Measurements from ENCODE around the gene NUP133.

Gene NUP133

GRCh38 chr1:229507951-229508822 lies at the start of gene NUP133:
NUP133 (minus strand) TSS chr1:229508341; CDS start chr1:229508249, 92 bp downstream.
- H3K27me3 ChIP-seq (ENCODE audit: control insufficient read depth in 2 of 2, insufficient read depth in 2 of 2, low read length in 2 of 2), result no peaks in the 10 kb centered on the region
- peak within 1 kb of the TSS; percentile 94 for H3K27ac ChIP-seq (ENCODE audit: low read depth in 2 of 2, low read length in 2 of 2)
- peak within 1 kb of the TSS; percentile 85 to 98 for H3K9ac ChIP-seq (ENCODE audit: low read depth in 1 of 2, low read length in 2 of 2)

GRCh38 chr1:229557200-229557850 lies 49.2 kb upstream of the NUP133 start:
- Histone ChIP-seq H3K27me3 (ENCODE audit: control insufficient read depth in 2 of 2, insufficient read depth in 2 of 2, low read length in 2 of 2) (no peaks in the 10 kb centered on the region), H3K9ac (ENCODE audit: low read depth in 1 of 2, low read length in 2 of 2) (peak overlapping the region; percentile 89 to 93), H3K4me1 (ENCODE audit: control insufficient read depth in 2 of 2, insufficient read depth in 2 of 2, low read length in 2 of 2) (peaks cover 11 to 13% of the 10 kb centered on the region in 2 donors), H3K4me3 (ENCODE audit: low read length in 2 of 2) (peak overlapping the region; percentile 90 to 94), H3K9me3 (ENCODE audit: control insufficient read depth in 2 of 2, low read length in 2 of 2) (no peaks in the 10 kb centered on the region), H3K27ac (ENCODE audit: low read depth in 2 of 2, low read length in 2 of 2) (peak overlapping the region; percentile 87 to 89), H3K36me3 (ENCODE audit: control insufficient read depth in 2 of 2, insufficient read depth in 2 of 2, low read length in 2 of 2) (peaks cover 0 to 2% of the 10 kb centered on the region in 2 donors)

More at GRCh38 chr1:229507951-229508822, at the start of gene NUP133:
- peaks cover 8 to 11% of the 10 kb centered on the region in 2 donors for H3K4me1 ChIP-seq (ENCODE audit: control insufficient read depth in 2 of 2, insufficient read depth in 2 of 2, low read length in 2 of 2)
- no peaks in the 10 kb centered on the region for H3K9me3 ChIP-seq (ENCODE audit: control insufficient read depth in 2 of 2, low read length in 2 of 2)
- peaks cover 0 to 3% of the 10 kb centered on the region in 2 donors for H3K36me3 ChIP-seq (ENCODE audit: control insufficient read depth in 2 of 2, insufficient read depth in 2 of 2, low read length in 2 of 2)
- H3K4me3 ChIP-seq (ENCODE audit: low read length in 2 of 2), result peak within 1 kb of the TSS; percentile 79 to 81

GRCh38 chr1:229554886-229555621 lies 46.9 kb upstream of the NUP133 start:
- H3K9ac ChIP-seq (ENCODE audit: low read depth in 1 of 2, low read length in 2 of 2), result no peak overlapping the region
- peaks cover 0 to 2% of the 10 kb centered on the region in 2 donors for H3K36me3 ChIP-seq (ENCODE audit: control insufficient read depth in 2 of 2, insufficient read depth in 2 of 2, low read length in 2 of 2)
- H3K4me3 ChIP-seq (ENCODE audit: low read length in 2 of 2), result no peak overlapping the region
- no peaks in the 10 kb centered on the region for H3K9me3 ChIP-seq (ENCODE audit: control insufficient read depth in 2 of 2, low read length in 2 of 2)
- H3K27ac ChIP-seq (ENCODE audit: low read depth in 2 of 2, low read length in 2 of 2), result no peak overlapping the region
- peaks cover 11 to 13% of the 10 kb centered on the region in 2 donors for H3K4me1 ChIP-seq (ENCODE audit: control insufficient read depth in 2 of 2, insufficient read depth in 2 of 2, low read length in 2 of 2)
- no peaks in the 10 kb centered on the region for H3K27me3 ChIP-seq (ENCODE audit: control insufficient read depth in 2 of 2, insufficient read depth in 2 of 2, low read length in 2 of 2)

- Histone ChIP-seq H3K36me3 (ENCODE audit: control insufficient read depth in 2 of 2, insufficient read depth in 2 of 2, low read length in 2 of 2) (peaks cover 5 to 6% of the 10 kb centered on the region in 2 donors), H3K9me3 (ENCODE audit: control insufficient read depth in 2 of 2, low read length in 2 of 2) (no peaks in the 10 kb centered on the region), H3K9ac (ENCODE audit: low read depth in 1 of 2, low read length in 2 of 2) (no peak overlapping the region), H3K27me3 (ENCODE audit: control insufficient read depth in 2 of 2, insufficient read depth in 2 of 2, low read length in 2 of 2) (no peaks in the 10 kb centered on the region), H3K4me3 (ENCODE audit: low read length in 2 of 2) (no peak overlapping the region), H3K4me1 (ENCODE audit: control insufficient read depth in 2 of 2, insufficient read depth in 2 of 2, low read length in 2 of 2) (peaks cover 11 to 13% of the 10 kb centered on the region in 2 donors), H3K27ac (ENCODE audit: low read depth in 2 of 2, low read length in 2 of 2) (no peak overlapping the region)
These were observed 45.5 kb upstream of the NUP133 start for GRCh38 chr1:229553621-229554130.

- Histone ChIP-seq H3K9ac (ENCODE audit: low read depth in 1 of 2, low read length in 2 of 2) (no peak overlapping the region), H3K4me1 (ENCODE audit: control insufficient read depth in 2 of 2, insufficient read depth in 2 of 2, low read length in 2 of 2) (peaks cover 11% of the 10 kb centered on the region in 2 donors), H3K27me3 (ENCODE audit: control insufficient read depth in 2 of 2, insufficient read depth in 2 of 2, low read length in 2 of 2) (no peaks in the 10 kb centered on the region), H3K4me3 (ENCODE audit: low read length in 2 of 2) (no peak overlapping the region), H3K9me3 (ENCODE audit: control insufficient read depth in 2 of 2, low read length in 2 of 2) (no peaks in the 10 kb centered on the region), H3K27ac (ENCODE audit: low read depth in 2 of 2, low read length in 2 of 2) (no peak overlapping the region), H3K36me3 (ENCODE audit: control insufficient read depth in 2 of 2, insufficient read depth in 2 of 2, low read length in 2 of 2) (peaks cover 5 to 6% of the 10 kb centered on the region in 2 donors)
These were observed 44.6 kb upstream of the NUP133 start for GRCh38 chr1:229552732-229553131.

GRCh38 chr1:229550812-229551567 lies 42.8 kb upstream of the NUP133 start:
- H3K4me1 ChIP-seq (ENCODE audit: control insufficient read depth in 2 of 2, insufficient read depth in 2 of 2, low read length in 2 of 2), result peaks cover 0 to 4% of the 10 kb centered on the region in 2 donors
- H3K27me3 ChIP-seq (ENCODE audit: control insufficient read depth in 2 of 2, insufficient read depth in 2 of 2, low read length in 2 of 2), result no peaks in the 10 kb centered on the region
- H3K27ac ChIP-seq (ENCODE audit: low read depth in 2 of 2, low read length in 2 of 2), result no peak overlapping the region
- H3K9ac ChIP-seq (ENCODE audit: low read depth in 1 of 2, low read length in 2 of 2), result no peak overlapping the region
- H3K4me3 ChIP-seq (ENCODE audit: low read length in 2 of 2), result no peak overlapping the region
- H3K9me3 ChIP-seq (ENCODE audit: control insufficient read depth in 2 of 2, low read length in 2 of 2), result no peaks in the 10 kb centered on the region
- H3K36me3 ChIP-seq (ENCODE audit: control insufficient read depth in 2 of 2, insufficient read depth in 2 of 2, low read length in 2 of 2), result peaks cover 9 to 16% of the 10 kb centered on the region in 2 donors

GRCh38 chr1:229547542-229547941 lies 39.4 kb upstream of the NUP133 start:
- no peak overlapping the region for H3K9ac ChIP-seq (ENCODE audit: low read depth in 1 of 2, low read length in 2 of 2)
- no peak overlapping the region for H3K4me3 ChIP-seq (ENCODE audit: low read length in 2 of 2)
- H3K27me3 ChIP-seq (ENCODE audit: control insufficient read depth in 2 of 2, insufficient read depth in 2 of 2, low read length in 2 of 2), result no peaks in the 10 kb centered on the region
- H3K27ac ChIP-seq (ENCODE audit: low read depth in 2 of 2, low read length in 2 of 2), result no peak overlapping the region
- peaks cover 12 to 26% of the 10 kb centered on the region in 2 donors for H3K36me3 ChIP-seq (ENCODE audit: control insufficient read depth in 2 of 2, insufficient read depth in 2 of 2, low read length in 2 of 2)
- no peaks in the 10 kb centered on the region for H3K9me3 ChIP-seq (ENCODE audit: control insufficient read depth in 2 of 2, low read length in 2 of 2)
- H3K4me1 ChIP-seq (ENCODE audit: control insufficient read depth in 2 of 2, insufficient read depth in 2 of 2, low read length in 2 of 2), result no peaks in the 10 kb centered on the region

GRCh38 chr1:229544587-229544986 lies 36.4 kb upstream of the NUP133 start:
- H3K9me3 ChIP-seq (ENCODE audit: control insufficient read depth in 2 of 2, low read length in 2 of 2), result no peaks in the 10 kb centered on the region
- peaks cover 19 to 37% of the 10 kb centered on the region in 2 donors for H3K36me3 ChIP-seq (ENCODE audit: control insufficient read depth in 2 of 2, insufficient read depth in 2 of 2, low read length in 2 of 2)
- no peak overlapping the region for H3K4me3 ChIP-seq (ENCODE audit: low read length in 2 of 2)
- no peaks in the 10 kb centered on the region for H3K27me3 ChIP-seq (ENCODE audit: control insufficient read depth in 2 of 2, insufficient read depth in 2 of 2, low read length in 2 of 2)
- H3K4me1 ChIP-seq (ENCODE audit: control insufficient read depth in 2 of 2, insufficient read depth in 2 of 2, low read length in 2 of 2), result no peaks in the 10 kb centered on the region
- no peak overlapping the region for H3K9ac ChIP-seq (ENCODE audit: low read depth in 1 of 2, low read length in 2 of 2)
- H3K27ac ChIP-seq (ENCODE audit: low read depth in 2 of 2, low read length in 2 of 2), result no peak overlapping the region

- Histone ChIP-seq H3K36me3 (ENCODE audit: control insufficient read depth in 2 of 2, insufficient read depth in 2 of 2, low read length in 2 of 2) (peaks cover 34 to 52% of the 10 kb centered on the region in 2 donors), H3K9ac (ENCODE audit: low read depth in 1 of 2, low read length in 2 of 2) (no peak overlapping the region), H3K4me3 (ENCODE audit: low read length in 2 of 2) (no peak overlapping the region), H3K27ac (ENCODE audit: low read depth in 2 of 2, low read length in 2 of 2) (no peak overlapping the region), H3K27me3 (ENCODE audit: control insufficient read depth in 2 of 2, insufficient read depth in 2 of 2, low read length in 2 of 2) (no peaks in the 10 kb centered on the region), H3K4me1 (ENCODE audit: control insufficient read depth in 2 of 2, insufficient read depth in 2 of 2, low read length in 2 of 2) (no peaks in the 10 kb centered on the region), H3K9me3 (ENCODE audit: control insufficient read depth in 2 of 2, low read length in 2 of 2) (no peaks in the 10 kb centered on the region)
These were observed 31.8 kb upstream of the NUP133 start for GRCh38 chr1:229539863-229540506.

Data from mucosa of rectum (tissue), 2 donors.